ENCODE measurements around the gene HLA-DMB.

DNA sequence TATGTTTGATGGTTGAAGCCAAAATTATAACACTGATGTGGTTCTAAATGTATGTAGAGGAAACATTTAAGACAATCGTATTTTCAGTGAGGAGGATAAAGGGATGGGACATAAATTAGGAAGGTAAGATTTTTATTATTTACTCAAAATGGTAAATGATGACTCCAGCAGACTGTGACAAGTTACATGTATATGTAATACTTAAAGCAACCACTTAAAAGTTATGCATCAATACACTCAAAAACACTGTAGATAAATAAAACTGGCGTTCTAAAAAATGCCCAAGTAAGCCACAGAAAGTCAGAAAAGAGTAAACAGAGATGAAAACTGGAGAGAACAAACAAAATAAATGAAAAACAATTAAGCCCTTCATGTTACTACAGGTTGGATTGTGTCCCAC lies 18.7 kb downstream of the HLA-DMB start:
- no peak for TF ChIP-seq CTCF (IDR thresholded peaks at IDR 0.05 in 4 of 5, conservative IDR thresholded peaks at IDR 0.05 in 1 of 5)
- no peak for TF ChIP-seq POLR2A (IDR thresholded peaks at IDR 0.05)
